GM12878 (cell line): Measurements from ENCODE around the gene SPATA9. TPM values are rescaled to one million over a fixed set of nuclear protein-coding genes. Genes with fewer than 3 reads are reported as not detected.
A peak's percentile ranks its signal among the peaks of the same experiment; 100 is the strongest.

ENCODE experiments used
- BCL11A ChIP-seq: IDR thresholded peaks from 2 replicates; pipeline ENCODE4 v1.6.1; 2011; ENCODE audit warnings: low read depth, low read length
- CEBPB ChIP-seq, 2 experiments: fragments of 150-350 bp in 1 of 2; IDR thresholded peaks; 2 replicates each; pipeline ENCODE4 v1.6.1; 2012 to 2014; ENCODE audit warnings: low read depth in 2 of 2, low read length in 2 of 2, borderline replicate concordance in 1 of 2, inconsistent platforms in 1 of 2
- CHD2 ChIP-seq: IDR thresholded peaks from 2 replicates; pipeline ENCODE4 v1.6.1; 2011; ENCODE audit warnings: low read depth, low read length, improper control_type of control experiment, borderline replicate concordance
- CREM ChIP-seq: IDR thresholded peaks from 2 replicates; pipeline ENCODE4 v1.6.1; 2014; ENCODE audit warnings: antibody characterized with exemption, low read depth
- CTCF ChIP-seq, 3 experiments: IDR thresholded peaks in 2 of 3; conservative IDR thresholded peaks in 1 of 3; 2 replicates each; pipeline ENCODE4 v1.5.1; 2011; ENCODE audit warnings: low read depth in 3 of 3, low read length in 3 of 3, mild to moderate bottlenecking in 3 of 3, control low read depth in 2 of 3, moderate library complexity in 2 of 3, inconsistent platforms in 1 of 3, mixed read lengths in 1 of 3; ENCODE audit not compliant: control insufficient read depth in 2 of 3, insufficient read depth in 1 of 3; ENCODE audit errors: extremely low read depth in 1 of 3
- EED ChIP-seq: sonication (generic); IDR thresholded peaks from 2 replicates; pipeline ENCODE4 v1.6.1; 2016; ENCODE audit warnings: antibody characterized with exemption, low read depth
- FOXM1 ChIP-seq: IDR thresholded peaks from 2 replicates; pipeline ENCODE4 v1.6.1; 2012; ENCODE audit warnings: low read depth, mild to moderate bottlenecking, inconsistent platforms, low read length, moderate library complexity
- HSF1 ChIP-seq: fragments of 150-350 bp; IDR thresholded peaks from 2 replicates; pipeline ENCODE4 v1.6.1; 2014; ENCODE audit warnings: mild to moderate bottlenecking, low read depth, low read length
- IKZF1 ChIP-seq: fragments of 450-650 bp; conservative IDR thresholded peaks from 2 replicates; pipeline ENCODE4 v1.6.1; 2017; ENCODE audit warnings: antibody characterized with exemption, mild to moderate bottlenecking
- IRF4 ChIP-seq: IDR thresholded peaks from 2 replicates; pipeline ENCODE4 v1.6.1; 2011; ENCODE audit warnings: low read depth, low read length
- JUNB ChIP-seq: IDR thresholded peaks from 2 replicates; pipeline ENCODE4 v1.6.1; 2016; ENCODE audit warnings: antibody characterized with exemption, mild to moderate bottlenecking
- MEF2B ChIP-seq: fragments of 450-650 bp; IDR thresholded peaks from 2 replicates; pipeline ENCODE4 v1.6.1; 2018; ENCODE audit warnings: mild to moderate bottlenecking, moderate library complexity; ENCODE audit not compliant: partially characterized antibody, poor library complexity, severe bottlenecking
- MYB ChIP-seq: fragments of 150-350 bp; IDR thresholded peaks from 2 replicates; pipeline ENCODE4 v1.6.1; 2014; ENCODE audit warnings: mild to moderate bottlenecking, low read depth, low read length, borderline replicate concordance
- NFIC ChIP-seq: IDR thresholded peaks from 2 replicates; pipeline ENCODE4 v1.6.1; 2012; ENCODE audit warnings: low read depth, mild to moderate bottlenecking, inconsistent platforms, low read length, moderate library complexity
- NFXL1 ChIP-seq: fragments of 450-650 bp; IDR thresholded peaks from 2 replicates; pipeline ENCODE4 v1.6.1; 2017; ENCODE audit warnings: antibody characterized with exemption, mild to moderate bottlenecking, borderline replicate concordance
- NFYA ChIP-seq: IDR thresholded peaks from 2 replicates; pipeline ENCODE4 v1.6.1; 2011; ENCODE audit warnings: low read depth, mild to moderate bottlenecking, low read length, improper control_type of control experiment, borderline replicate concordance
- NR2F1 ChIP-seq: fragments of 450-650 bp; conservative IDR thresholded peaks from 2 replicates; pipeline ENCODE4 v1.6.1; 2017; ENCODE audit warnings: mild to moderate bottlenecking
- PML ChIP-seq: IDR thresholded peaks from 2 replicates; pipeline ENCODE4 v1.6.1; 2012; ENCODE audit warnings: low read length, inconsistent platforms
- POU2F2 ChIP-seq: IDR thresholded peaks from 3 replicates; pipeline ENCODE4 v1.6.1; 2011; ENCODE audit warnings: low read depth, mild to moderate bottlenecking, low read length, borderline replicate concordance
- RELA ChIP-seq: fragments of 450-650 bp; IDR thresholded peaks from 2 replicates; pipeline ENCODE4 v1.8.0; 2014; ENCODE audit warnings: borderline replicate concordance; ENCODE audit not compliant: partially characterized antibody
- RELB ChIP-seq: fragments of 450-650 bp; IDR thresholded peaks from 2 replicates; pipeline ENCODE4 v1.6.1; 2017; ENCODE audit warnings: low read depth, mild to moderate bottlenecking, moderate library complexity
- SPI1 ChIP-seq: IDR thresholded peaks from 2 replicates; pipeline ENCODE4 v1.6.1; 2011; ENCODE audit warnings: low read depth, mild to moderate bottlenecking, low read length, moderate library complexity, borderline replicate concordance; ENCODE audit not compliant: insufficient read depth
- SUPT20H ChIP-seq: IDR thresholded peaks from 2 replicates; pipeline ENCODE4 v1.6.1; 2011; ENCODE audit warnings: low read depth, mild to moderate bottlenecking, low read length, moderate library complexity, borderline replicate concordance; ENCODE audit not compliant: control insufficient read depth
- TCF3 ChIP-seq: IDR thresholded peaks from 2 replicates; pipeline ENCODE4 v1.6.1; 2012; ENCODE audit warnings: low read depth, mild to moderate bottlenecking, low read length, borderline replicate concordance; ENCODE audit not compliant: insufficient read depth
- ZBED1 ChIP-seq: IDR thresholded peaks from 2 replicates; pipeline ENCODE4 v1.6.1; 2016; ENCODE audit warnings: borderline replicate concordance
- polyA plus RNA-seq, 11 experiments: library from polyadenylated mRNA; depleted of rRNA in 4 of 11; unstranded in 6 of 11; stranded (reverse) in 5 of 11; fragments of >200 nt; fragmentation: Nextera tagmentation in 4 of 11; fragmentation: Illumina TruSeq in 1 of 11; extraction: Ambion mirVana in 4 of 11; extraction: Trizol in 1 of 11; gene quantifications; 1 replicate in 1 of 11; 2 replicates in 10 of 11; pipeline versions ENCODE4 v1.2.1 to v1.2.3, GENCODE V29; 2011 to 2016; ENCODE audit warnings: inconsistent platforms in 2 of 11, missing spikeins in 2 of 11, low read depth in 1 of 11
- total RNA-seq, 4 experiments: library from RNA; depleted of rRNA in 3 of 4; stranded (reverse); fragments of >200 nt in 3 of 4; fragmentation: Illumina TruSeq in 1 of 4; extraction: Trizol in 1 of 4; gene quantifications; 2 replicates each; pipeline versions ENCODE4 v1.2.1 to v1.2.3, GENCODE V29; 2013 to 2021

Gene SPATA9
- total and polyA plus RNA-seq, 10 of the 15 experiments (the other 5 are each of a cell fraction or from before 2014, with no cell fraction given) = 0.11 to 0.49 (median 0.16) TPM; not detected in 1

- TF ChIP-seq RELB (peak; percentile 42; the same call in 1 of the 2 replicates), EED (peak; percentile 73; the same call in 1 of the 2 replicates), MEF2B (peak; percentile 15), TCF3 (no peak), RELA (no peak), NFXL1 (no peak), PML (peak; percentile 45; the same call in 1 of the 2 replicates), ZBED1 (peak; percentile 38; the same call in 1 of the 2 replicates), HSF1 (no peak), CTCF (IDR thresholded peaks at IDR 0.05 in 2 of 3, conservative IDR thresholded peaks at IDR 0.05 in 1 of 3; ENCODE audit: control insufficient read depth in 2 of 3, extremely low read depth in 1 of 3, insufficient read depth in 1 of 3, low read depth in 3 of 3, low read length in 3 of 3) (no peak), CREM (peak; percentile 64), IRF4 (peak; percentile 93), IKZF1 (peak; percentile 91), MYB (no peak), FOXM1 (peak; percentile 71; the same call in 1 of the 2 replicates), JUNB (peak; percentile 86), NR2F1 (0 out of 2 replicates have a peak, but pooled peaks have one; percentile 33), POU2F2 (no peak), SPI1 (peak; percentile 98), NFYA (no peak), BCL11A (peak; percentile 90; the same call in 1 of the 2 replicates), CHD2 (no peak), SUPT20H (no peak), CEBPB (IDR thresholded peaks at IDR 0.05; ENCODE audit: borderline replicate concordance in 1 of 2, low read depth in 2 of 2, low read length in 2 of 2) (0 out of 4 replicates have a peak, but pooled peaks of 1 of the 2 experiments have one; percentile 33), NFIC (peak; percentile 90)
Observed at GRCh38 chr5:95617057-95617456, 65.7 kb downstream of the SPATA9 start (continued).
